Loucy (cell line): Measurements from ENCODE around the gene REP15.

Experiments used
- H2AFZ ChIP-seq: fragments of 200-600 bp; sonication (generic); 2 replicates; pipeline ENCODE4 v1.6.0; 2016; ENCODE audit warnings: antibody characterized with exemption, mild to moderate bottlenecking, low read length, moderate library complexity
- H3F3A ChIP-seq: fragments of 200-600 bp; 2 replicates; pipeline ENCODE4 v1.6.0; 2016; ENCODE audit warnings: antibody characterized with exemption, low read depth, mild to moderate bottlenecking
- H3K27me3 ChIP-seq: fragments of 200-600 bp; sonication (generic); 2 replicates; pipeline ENCODE4 v1.6.1; 2014; ENCODE audit warnings: low read length, mild to moderate bottlenecking; ENCODE audit not compliant: insufficient read depth, poor library complexity, severe bottlenecking
- H3K36me3 ChIP-seq: fragments of 200-600 bp; sonication (generic); 2 replicates; pipeline ENCODE4 v1.6.1; 2016; ENCODE audit warnings: low read length; ENCODE audit not compliant: insufficient read depth
- H3K4me1 ChIP-seq: fragments of 200-600 bp; sonication (generic); 2 replicates; pipeline ENCODE4 v1.5.1; 2014; ENCODE audit warnings: low read length, mild to moderate bottlenecking; ENCODE audit not compliant: insufficient read depth, poor library complexity, severe bottlenecking
- H3K4me2 ChIP-seq: fragments of 200-600 bp; sonication (generic); 2 replicates; pipeline ENCODE4 v1.6.0; 2014; ENCODE audit warnings: antibody characterized with exemption, low read length, low read depth, mild to moderate bottlenecking; ENCODE audit not compliant: poor library complexity, severe bottlenecking
- H3K4me3 ChIP-seq: fragments of 200-600 bp; sonication (generic); 2 replicates; pipeline ENCODE4 v1.5.1; 2014; ENCODE audit warnings: low read length, mild to moderate bottlenecking, mixed read lengths; ENCODE audit not compliant: poor library complexity, severe bottlenecking
- H3K79me2 ChIP-seq: fragments of 200-600 bp; sonication (generic); 2 replicates; pipeline ENCODE4 v1.6.1; 2014; ENCODE audit warnings: low read length; ENCODE audit not compliant: insufficient read depth
- H3K9ac ChIP-seq: fragments of 200-600 bp; sonication (generic); 2 replicates; pipeline ENCODE4 v1.6.0; 2014; ENCODE audit warnings: mild to moderate bottlenecking, low read depth, low read length, moderate library complexity; ENCODE audit not compliant: poor library complexity, severe bottlenecking
- H3K9me2 ChIP-seq: fragments of 200-600 bp; sonication (generic); replicated peaks from 2 replicates; pipeline ENCODE4 v1.6.1; 2016; ENCODE audit warnings: low read depth, low read length, mixed read lengths
- H3K9me3 ChIP-seq: fragments of 200-600 bp; sonication (generic); 2 replicates; pipeline ENCODE4 v1.6.1; 2014; ENCODE audit warnings: mild to moderate bottlenecking, antibody characterized with exemption, low read length, low read depth; ENCODE audit not compliant: insufficient read depth
- H4K20me1 ChIP-seq: fragments of 200-600 bp; sonication (generic); 2 replicates; pipeline ENCODE4 v1.6.0; 2014; ENCODE audit warnings: antibody characterized with exemption, low read length, mild to moderate bottlenecking; ENCODE audit not compliant: insufficient read depth, poor library complexity, severe bottlenecking
- EZH2phosphoT487 ChIP-seq: fragments of 200-600 bp; IDR thresholded peaks from 2 replicates; pipeline ENCODE4 v1.6.1; 2018; ENCODE audit warnings: antibody characterized with exemption, mild to moderate bottlenecking, moderate library complexity, borderline replicate concordance
- TF ChIP-seq, protein P1 (sequence below): fragments of 200-600 bp; sonication (generic); conservative IDR thresholded peaks from 2 replicates; pipeline ENCODE4 v1.5.1; 2014; ENCODE audit warnings: mild to moderate bottlenecking, antibody characterized with exemption, low read length

Gene REP15

DNA sequence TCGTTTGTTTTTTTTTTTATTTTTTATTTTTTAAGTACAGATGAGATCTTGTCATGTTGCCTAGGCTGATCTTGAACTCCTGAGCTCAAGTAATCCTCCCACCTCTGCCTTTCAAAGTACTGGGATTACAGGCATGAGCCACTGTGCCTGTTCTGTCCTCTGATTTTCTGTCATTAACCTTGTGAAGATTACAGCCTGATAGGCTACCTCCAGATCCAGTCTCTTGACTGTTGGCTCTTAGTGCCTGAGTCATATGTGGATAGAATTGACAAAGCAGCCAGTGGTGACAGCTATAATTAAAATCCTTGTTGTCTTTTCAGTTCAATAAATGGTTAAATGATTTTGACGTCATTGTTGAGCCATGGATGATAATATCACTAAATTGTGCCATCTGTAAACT is 21.3 kb upstream of the REP15 start:
- H2AFZ ChIP-seq = no peak overlapping the region

GRCh38 chr12:27680619-27681018 is 15.6 kb upstream of the REP15 start:
- Histone ChIP-seq H3K9me3 (no peaks in the 10 kb centered on the region), H3F3A (no peaks in the 10 kb centered on the region), H3K79me2 (no peaks in the 10 kb centered on the region), H3K9me2 (no peaks in the 10 kb centered on the region; the same call in 1 of the 2 replicates), H3K4me2 (no peak overlapping the region), H3K4me3 (no peak overlapping the region), H4K20me1 (no peaks in the 10 kb centered on the region), H3K4me1 (no peaks in the 10 kb centered on the region), H2AFZ (no peak overlapping the region), H3K9ac (no peak overlapping the region), H3K36me3 (peaks cover 3% of the 10 kb centered on the region; the same call in 1 of the 2 replicates), H3K27me3 (no peaks in the 10 kb centered on the region)
- no peak for TF ChIP-seq EZH2phosphoT487
- TF ChIP-seq, protein P1, sequence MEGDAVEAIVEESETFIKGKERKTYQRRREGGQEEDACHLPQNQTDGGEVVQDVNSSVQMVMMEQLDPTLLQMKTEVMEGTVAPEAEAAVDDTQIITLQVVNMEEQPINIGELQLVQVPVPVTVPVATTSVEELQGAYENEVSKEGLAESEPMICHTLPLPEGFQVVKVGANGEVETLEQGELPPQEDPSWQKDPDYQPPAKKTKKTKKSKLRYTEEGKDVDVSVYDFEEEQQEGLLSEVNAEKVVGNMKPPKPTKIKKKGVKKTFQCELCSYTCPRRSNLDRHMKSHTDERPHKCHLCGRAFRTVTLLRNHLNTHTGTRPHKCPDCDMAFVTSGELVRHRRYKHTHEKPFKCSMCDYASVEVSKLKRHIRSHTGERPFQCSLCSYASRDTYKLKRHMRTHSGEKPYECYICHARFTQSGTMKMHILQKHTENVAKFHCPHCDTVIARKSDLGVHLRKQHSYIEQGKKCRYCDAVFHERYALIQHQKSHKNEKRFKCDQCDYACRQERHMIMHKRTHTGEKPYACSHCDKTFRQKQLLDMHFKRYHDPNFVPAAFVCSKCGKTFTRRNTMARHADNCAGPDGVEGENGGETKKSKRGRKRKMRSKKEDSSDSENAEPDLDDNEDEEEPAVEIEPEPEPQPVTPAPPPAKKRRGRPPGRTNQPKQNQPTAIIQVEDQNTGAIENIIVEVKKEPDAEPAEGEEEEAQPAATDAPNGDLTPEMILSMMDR = no peak

More for the DNA sequence above, 21.3 kb upstream of the REP15 start:
- H3K27me3 ChIP-seq = no peaks in the 10 kb centered on the region
- H3K4me3 ChIP-seq = no peak overlapping the region
- H3K9me3 ChIP-seq = no peaks in the 10 kb centered on the region
- TF ChIP-seq EZH2phosphoT487 = no peak
- H3K9ac ChIP-seq = no peak overlapping the region
- H3K4me2 ChIP-seq = no peak overlapping the region
- H3K4me1 ChIP-seq = no peaks in the 10 kb centered on the region
- no peaks in the 10 kb centered on the region for H3F3A ChIP-seq
- no peaks in the 10 kb centered on the region for H3K9me2 ChIP-seq
- H3K36me3 ChIP-seq = peaks cover 3% of the 10 kb centered on the region; the same call in 1 of the 2 replicates
- H3K79me2 ChIP-seq = no peaks in the 10 kb centered on the region
- H4K20me1 ChIP-seq = no peaks in the 10 kb centered on the region

GRCh38 chr12:27682534-27682933 is 13.7 kb upstream of the REP15 start:
- Histone ChIP-seq H3K4me3 (no peak overlapping the region), H3K4me1 (no peaks in the 10 kb centered on the region), H3K4me2 (no peak overlapping the region), H3K27me3 (no peaks in the 10 kb centered on the region), H2AFZ (no peak overlapping the region), H3K36me3 (no peaks in the 10 kb centered on the region), H3K9me3 (no peaks in the 10 kb centered on the region), H3K9me2 (no peaks in the 10 kb centered on the region; the same call in 1 of the 2 replicates), H3K79me2 (no peaks in the 10 kb centered on the region), H4K20me1 (no peaks in the 10 kb centered on the region), H3K9ac (no peak overlapping the region), H3F3A (no peaks in the 10 kb centered on the region)
- TF ChIP-seq EZH2phosphoT487 = no peak
- TF ChIP-seq, protein P1 = no peak

- Histone ChIP-seq H3K4me3 (no peak overlapping the region), H2AFZ (no peak overlapping the region), H3F3A (no peaks in the 10 kb centered on the region), H3K4me1 (no peaks in the 10 kb centered on the region), H3K9me3 (no peaks in the 10 kb centered on the region), H3K9me2 (no peaks in the 10 kb centered on the region; the same call in 1 of the 2 replicates), H3K4me2 (no peak overlapping the region), H4K20me1 (no peaks in the 10 kb centered on the region), H3K79me2 (no peaks in the 10 kb centered on the region), H3K36me3 (peaks cover 14% of the 10 kb centered on the region; the same call in 1 of the 2 replicates), H3K27me3 (no peaks in the 10 kb centered on the region), H3K9ac (no peak overlapping the region)
- TF ChIP-seq, protein P1 = no peak
- no peak for TF ChIP-seq EZH2phosphoT487
Measured at GRCh38 chr12:27685274-27685673, 11.0 kb upstream of the REP15 start.
